HepG2 (cell line): Measurements from ENCODE around the gene UBAP1. TPM values are rescaled to one million over a fixed set of nuclear protein-coding genes. Genes with fewer than 3 reads are reported as not detected.

Experiments used
- ATAC-seq: fragments of 200-7000 bp; cut with Tn5 transposase; 3 replicates; pipeline ENCODE4 v1.9.1; 2020; ENCODE audit warnings: mild to moderate bottlenecking, moderate library complexity
- BruUV-seq: library from RNA; stranded (reverse); fragments of 400-500 nt; replicated peaks from 2 replicates; lab custom pipeline; 2021; lab: Mats Ljungman, UMichigan
- CTCF ChIA-PET: fragments of 300-600 bp; formaldehyde crosslinking; extraction: SDS; loops from one replicate; lab custom pipeline; 2021; ENCODE audit warnings: low total read pairs, inconsistent platforms, low intra/inter-chr PET ratio; lab: Yijun Ruan, JAX
- POLR2A ChIA-PET: fragments of 350-600 bp; sonication (Branson Sonifier 250); formaldehyde crosslinking; loops from one replicate; lab custom pipeline; 2020; ENCODE audit warnings: antibody characterized with exemption, inconsistent platforms; lab: Yijun Ruan, JAX
- DNase-seq: peaks from one replicate; pipeline ENCODE4 v3.0.0-alpha.2; 2015; ENCODE audit warnings: low spot score
- FAIRE-seq: peaks from 3 replicates; lab custom pipeline; 2011; peaks lifted over from hg19 to GRCh38; lab: Jason Lieb, UNC
- H2AFZ ChIP-seq: one replicate; pipeline ENCODE4 v1.6.1; 2011; ENCODE audit warnings: low read length, inconsistent platforms
- H3K27ac ChIP-seq: fragments of 300-600 bp; 3 replicates; pipeline ENCODE4 v1.8.0; 2011; ENCODE audit warnings: mixed run types, mild to moderate bottlenecking, mixed read lengths, low read length, inconsistent platforms; ENCODE audit not compliant: insufficient read depth; ENCODE audit errors: extremely low read length
- H3K27me3 ChIP-seq, 2 experiments: fragments of 200-600 bp in 1 of 2; 2 replicates in 1 of 2; 3 replicates in 1 of 2; pipeline versions ENCODE4 v1.6.0 to v1.8.0; 2011; ENCODE audit warnings: low read length in 2 of 2, mild to moderate bottlenecking in 2 of 2, moderate library complexity in 2 of 2, inconsistent platforms in 1 of 2; ENCODE audit not compliant: insufficient read depth in 2 of 2, control insufficient read depth in 1 of 2
- H3K36me3 ChIP-seq, 2 experiments: fragments of 200-600 bp in 1 of 2; replicated peaks in 1 of 2; 2 replicates in 1 of 2; 3 replicates in 1 of 2; pipeline versions ENCODE4 v1.5.1 to v1.8.0; 2011; ENCODE audit warnings: low read length in 2 of 2, inconsistent platforms in 1 of 2; ENCODE audit not compliant: insufficient read depth in 2 of 2, control insufficient read depth in 1 of 2
- H3K4me1 ChIP-seq: 2 replicates; pipeline ENCODE4 v1.5.1; 2012; ENCODE audit warnings: low read length, inconsistent platforms; ENCODE audit not compliant: insufficient read depth
- H3K4me2 ChIP-seq: 2 replicates; pipeline ENCODE4 v1.6.0; 2011; ENCODE audit warnings: low read depth, low read length, inconsistent platforms
- H3K4me3 ChIP-seq, 3 experiments: fragments of 200-600 bp in 1 of 3; sonication (generic), shearing (Covaris generic) in 1 of 3; replicated peaks in 1 of 3; 2 replicates each; pipeline ENCODE4 v1.5.1; 2011 to 2016; ENCODE audit warnings: low read length in 3 of 3, inconsistent platforms in 2 of 3, low read depth in 2 of 3, mild to moderate bottlenecking in 2 of 3, control low read depth in 1 of 3, mixed read lengths in 1 of 3; ENCODE audit not compliant: insufficient read depth in 1 of 3
- H3K79me2 ChIP-seq: one replicate; pipeline ENCODE4 v1.6.1; 2011; ENCODE audit warnings: low read length, inconsistent platforms; ENCODE audit not compliant: insufficient read depth
- H3K9ac ChIP-seq: 2 replicates; pipeline ENCODE4 v1.6.0; 2011; ENCODE audit warnings: mild to moderate bottlenecking, low read depth, low read length, inconsistent platforms; ENCODE audit not compliant: insufficient read depth
- H3K9me3 ChIP-seq: 2 replicates; pipeline ENCODE4 v1.5.1; 2012; ENCODE audit warnings: mild to moderate bottlenecking, low read length
- H4K20me1 ChIP-seq: 2 replicates; pipeline ENCODE4 v1.6.0; 2011; ENCODE audit warnings: inconsistent platforms, mild to moderate bottlenecking, low read length, moderate library complexity; ENCODE audit not compliant: insufficient read depth
- KMT2A ChIP-seq: sonication (generic); formaldehyde crosslinking; IDR thresholded peaks from 2 replicates; pipeline ENCODE4 v1.4.0; 2020; ENCODE audit warnings: missing genetic modification reagents
- MED1 ChIP-seq: sonication (generic); formaldehyde crosslinking; IDR thresholded peaks from 2 replicates; pipeline ENCODE4 v1.4.0; 2020; ENCODE audit warnings: missing genetic modification reagents
- TAF15 ChIP-seq: fragments of 200-400 bp; formaldehyde crosslinking; IDR thresholded peaks from one replicate; pipeline ENCODE4 v1.6.1; 2018; ENCODE audit warnings: mild to moderate bottlenecking, low read depth, low read length; ENCODE audit not compliant: poor library complexity, severe bottlenecking
- ZNF30 ChIP-seq: sonication (generic); formaldehyde crosslinking; IDR thresholded peaks from 2 replicates; pipeline ENCODE4 v1.5.0; 2020; ENCODE audit warnings: mild to moderate bottlenecking, missing genetic modification reagents
- WGBS: methylation state at CpG from one replicate; pipeline ENCODE4 v1.1.6; 2017; ENCODE audit warnings: low lambda C conversion rate; 5-methylcytosine and 5-hydroxymethylcytosine counted together
- in situ Hi-C: cut with HindIII; loops from 2 replicates; pipeline ENCODE4 v1.10.0; 2017; ENCODE audit warnings: low pct_unique_long_range_greater_than_20kb; ENCODE audit not compliant: extremely low pct_ligation_motif_present
- intact Hi-C: fragments of 100-400 bp; cut with micrococcal nuclease; formaldehyde crosslinking; loops from one replicate; pipeline ENCODE4 v1.10.0; 2022; ENCODE audit not compliant: unreplicated experiment
- polyA plus RNA-seq, 8 experiments: library from polyadenylated mRNA; depleted of rRNA in 3 of 8; stranded (reverse) in 7 of 8; unstranded in 1 of 8; fragments of >200 nt; fragmentation: Illumina TruSeq in 4 of 8; extraction: Trizol in 4 of 8; gene quantifications; 2 replicates each; pipeline versions ENCODE4 v1.2.1 to v1.2.3, GENCODE V29; 2011 to 2016; ENCODE audit warnings: low read depth in 4 of 8, missing spikeins in 1 of 8, mixed read lengths in 1 of 8; ENCODE audit not compliant: insufficient read depth in 1 of 8
- total RNA-seq, 5 experiments: library from RNA; depleted of rRNA; stranded (reverse); fragments of >200 nt; fragmentation: Illumina TruSeq; extraction: Trizol; gene quantifications; 2 replicates each; pipeline ENCODE4 v1.2.3, GENCODE V29; 2016; ENCODE audit warnings: low read depth in 1 of 5

Gene UBAP1
- total and polyA plus RNA-seq, 2 of the 13 experiments (the other 11 are each of a cell fraction or from before 2014, with no cell fraction given), result 19.5 to 40.5 TPM

DNA sequence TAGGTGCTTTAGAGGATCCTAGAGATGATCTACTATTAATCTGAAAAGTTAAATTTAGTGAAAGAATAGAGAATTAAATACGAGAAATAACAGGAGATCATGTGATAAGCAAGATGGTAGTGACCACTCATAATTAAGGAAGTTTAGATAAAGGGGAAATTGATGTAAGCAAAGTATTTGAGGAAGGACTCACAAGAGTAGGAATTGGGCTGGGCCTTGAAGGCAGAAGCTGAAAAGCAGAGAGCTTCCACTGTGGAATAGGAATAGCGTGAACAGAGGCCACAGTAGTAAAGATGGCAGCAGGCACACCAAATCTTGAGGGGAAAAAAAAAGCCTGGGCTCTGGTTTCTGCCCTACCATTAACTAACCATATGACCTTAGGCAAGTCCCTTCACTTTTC, 112.2 kb downstream of the UBAP1 start:
- POLR2A ChIA-PET, result no interaction called here

DNA sequence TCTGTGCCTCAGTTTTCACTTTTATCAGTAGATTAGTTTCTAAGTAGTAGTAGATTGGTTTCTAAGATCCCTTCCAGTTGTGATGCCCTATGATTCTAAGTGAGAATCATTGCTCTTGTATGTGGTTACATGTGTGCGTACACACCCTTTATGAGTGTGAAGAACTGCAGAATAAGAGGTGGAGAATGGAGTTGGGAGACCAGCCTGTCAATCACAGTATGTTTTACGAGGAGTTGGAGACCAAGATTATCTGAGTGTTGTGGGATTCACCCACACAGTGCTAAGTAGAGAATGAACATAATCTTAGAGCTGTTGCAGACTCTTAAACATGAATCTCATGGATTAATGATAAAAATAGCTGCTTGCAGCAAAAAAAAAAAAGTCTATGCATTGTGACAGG, 112.6 kb downstream of the UBAP1 start:
- Histone ChIP-seq H3K9ac (no peak overlapping the region), H3K4me2 (no peak overlapping the region), H3K27ac (no peak overlapping the region)
- CTCF ChIA-PET, result no interaction called here
- TF ChIP-seq MED1 (CRISPR knock-in tag), result no peak
- no peak for TF ChIP-seq TAF15
- TF ChIP-seq ZNF30, result no peak
- TF ChIP-seq, all 625 proteins: peak for 0
- H2AFZ ChIP-seq, result no peak overlapping the region
- no TSS peak for BruUV-seq
- DNase-seq, result no peak
- POLR2A ChIA-PET, result no interaction called here
- no peaks in the 10 kb centered on the region for H3K27me3 ChIP-seq
- in situ Hi-C loops, result no loop called here
- peaks cover 0 to 4% of the 10 kb centered on the region in 2 experiments; a peak in 1 of 5 replicates for H3K36me3 ChIP-seq
- FAIRE-seq, result no peak
- H3K9me3 ChIP-seq, result no peaks in the 10 kb centered on the region
- no peak overlapping the region for H3K4me3 ChIP-seq
- no peaks in the 10 kb centered on the region for H3K79me2 ChIP-seq
- no peaks in the 10 kb centered on the region for H4K20me1 ChIP-seq
- H3K4me1 ChIP-seq, result peaks cover 10% of the 10 kb centered on the region
- intact Hi-C loops, result no loop called here
- ATAC-seq, result no peak
- 94% methylated on average over 2 of the region's 2 CpGs for WGBS

More for the DNA sequence above, 112.2 kb downstream of the UBAP1 start:
- DNase-seq (no peak), ATAC-seq (no peak), FAIRE-seq (no peak)
- Histone ChIP-seq H3K9me3 (no peaks in the 10 kb centered on the region), H3K79me2 (no peaks in the 10 kb centered on the region), H3K4me3 (no peak overlapping the region), H3K9ac (no peak overlapping the region), H4K20me1 (no peaks in the 10 kb centered on the region), H3K36me3 (peaks cover 0 to 4% of the 10 kb centered on the region in 2 experiments; a peak in 1 of 5 replicates), H3K4me2 (no peak overlapping the region), H3K4me1 (peaks cover 10% of the 10 kb centered on the region), H3K27ac (no peak overlapping the region), H3K27me3 (no peaks in the 10 kb centered on the region), H2AFZ (no peak overlapping the region)
- intact Hi-C loops (no loop called here), in situ Hi-C loops (no loop called here)
- BruUV-seq, result no TSS peak
- WGBS, result 91% methylated on average over 2 of the region's 2 CpGs
- no peak for TF ChIP-seq KMT2A
- CTCF ChIA-PET, result no interaction called here
